Fibroblast of skin of left biceps (primary cell): ENCODE results near the gene CLEC18B.
"Not testable (repeated sequence)": the region's sequence is repeated elsewhere in the genome, so short reads cannot be mapped to it uniquely, and the experiment has no call there.

Experiments
- DNase-seq, 2 experiments: peaks; one replicate each; pipeline ENCODE4 v3.0.0-alpha.2; 2013; ENCODE audit warnings: low read depth in 2 of 2

CLEC18B gene

DNA sequence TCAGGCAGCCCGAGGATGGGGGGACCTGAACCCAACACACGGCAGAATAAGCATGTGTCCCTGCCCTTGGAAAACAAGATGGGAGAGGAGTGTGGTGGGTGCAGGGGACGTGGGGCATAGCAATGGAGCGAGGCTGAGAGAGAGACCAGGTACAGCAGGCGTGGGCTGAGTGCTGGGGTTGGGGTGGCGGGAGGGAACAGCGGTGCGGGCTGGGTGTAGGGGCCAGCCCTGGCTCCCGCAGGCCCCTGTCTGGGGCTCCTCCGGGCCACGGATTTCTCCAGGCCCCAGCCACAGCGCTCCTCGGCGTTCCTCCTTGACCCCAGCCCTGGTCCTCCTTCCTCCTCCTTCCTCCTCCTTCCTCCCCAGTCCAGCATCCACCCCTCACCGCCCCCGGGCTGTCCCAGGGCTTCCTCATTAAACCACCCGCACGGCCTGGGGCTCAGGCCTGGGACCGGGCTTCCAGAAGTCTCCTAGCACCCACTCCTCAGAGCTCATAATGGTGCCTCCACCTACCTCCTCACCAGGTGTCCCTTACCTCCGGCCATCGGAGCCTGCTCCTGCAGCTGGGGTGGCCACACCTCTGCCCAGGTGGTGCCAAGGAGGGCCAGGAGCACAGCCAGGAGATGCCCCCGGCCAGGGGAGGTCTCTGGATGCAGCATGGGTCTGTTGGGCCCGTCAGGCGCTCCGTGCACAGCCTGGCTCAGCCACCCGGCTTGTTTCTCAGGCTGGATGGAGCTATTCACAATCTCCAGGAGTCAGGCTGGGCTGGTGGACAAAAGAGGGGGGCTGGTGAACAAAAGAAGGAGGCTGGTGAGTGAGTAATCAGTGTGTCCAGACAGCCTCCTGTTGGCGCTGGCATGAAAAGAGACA, at the start of gene CLEC18B:
Gene CLEC18B (minus strand): TSS at position 867 of the 870 bp plus-strand sequence. CDS start 208 bp downstream, at position 659.
- DNase-seq = not testable (repeated sequence)

DNA sequence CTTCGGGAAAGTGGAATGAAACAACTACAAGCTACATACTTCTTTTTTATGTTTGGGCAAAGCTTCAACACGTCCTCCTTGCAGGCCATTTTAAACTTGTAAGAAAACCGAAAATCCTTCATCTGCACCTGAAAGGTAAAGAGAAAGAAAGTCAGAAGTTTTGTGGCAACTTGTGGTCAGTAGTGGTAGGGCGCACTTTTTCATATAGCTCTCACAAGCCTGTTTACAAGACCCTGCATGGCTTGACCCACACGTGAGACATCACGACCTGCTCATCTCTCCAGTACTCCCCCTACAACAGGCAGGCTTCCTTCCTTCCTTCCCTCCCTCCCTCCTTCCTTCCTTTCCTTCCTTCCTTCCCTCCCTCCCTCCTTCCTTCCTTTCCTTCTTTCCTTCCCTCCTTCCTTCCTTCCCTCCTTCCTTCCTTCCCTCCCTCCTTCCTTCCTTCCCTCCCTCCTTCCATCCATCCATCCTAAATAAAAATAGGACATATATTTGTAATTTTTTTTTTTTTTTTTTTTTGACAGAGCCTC, 48.7 kb upstream of the CLEC18B start:
- DNase-seq = no peak

DNA sequence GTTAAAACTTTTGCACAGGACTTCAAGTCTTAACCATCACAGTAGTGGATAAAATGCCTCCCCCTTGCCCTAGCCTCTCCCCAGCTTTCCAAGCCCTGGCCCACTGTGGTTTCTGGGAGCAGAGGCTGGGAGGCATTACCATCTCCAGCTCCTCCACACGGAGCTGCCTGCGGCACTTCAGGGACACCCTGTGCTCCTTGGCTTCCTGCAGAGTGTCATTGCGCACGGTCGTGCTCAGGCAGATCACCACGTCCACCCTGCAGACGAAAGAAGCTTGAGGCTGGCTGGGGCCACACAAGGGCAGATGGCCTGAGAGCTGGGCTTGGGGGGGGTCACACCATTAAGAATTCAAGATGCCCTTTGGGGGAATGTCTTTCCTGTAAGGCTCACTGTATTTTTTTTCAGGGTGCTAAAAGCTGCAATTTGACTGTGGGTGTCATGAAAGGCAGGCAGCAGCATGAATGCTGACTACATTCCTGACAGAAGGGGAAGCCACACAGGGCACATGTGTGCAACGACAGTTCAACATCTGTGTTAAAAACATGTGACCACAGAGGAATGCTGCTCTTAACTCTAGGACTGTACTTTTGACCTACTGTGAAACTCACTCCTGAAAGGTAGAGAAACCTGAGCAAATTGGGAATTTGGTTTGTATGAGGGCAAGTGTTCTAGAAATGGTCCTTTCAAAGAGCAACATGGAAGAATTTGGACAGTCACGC, 47.7 kb upstream of the CLEC18B start:
- no peak for DNase-seq

DNA sequence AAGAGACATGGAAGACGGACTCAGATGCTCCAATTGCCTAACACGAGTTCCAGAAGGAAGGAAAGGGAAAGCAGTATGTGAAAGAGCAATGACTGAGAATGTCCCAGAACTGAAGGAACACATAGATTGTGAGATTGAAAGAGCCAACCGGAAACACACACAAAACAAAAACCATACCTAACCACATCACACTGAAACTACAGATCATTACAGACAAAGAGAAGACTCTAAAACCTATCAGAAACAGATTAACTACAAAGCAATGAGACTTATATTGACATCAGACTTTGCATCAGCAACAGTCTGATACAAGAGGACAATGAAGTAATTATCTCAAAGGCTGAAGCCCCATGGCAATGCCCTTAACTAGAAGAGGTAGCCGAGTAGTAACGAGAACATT, 45.6 kb upstream of the CLEC18B start:
- DNase-seq = no peak

DNA sequence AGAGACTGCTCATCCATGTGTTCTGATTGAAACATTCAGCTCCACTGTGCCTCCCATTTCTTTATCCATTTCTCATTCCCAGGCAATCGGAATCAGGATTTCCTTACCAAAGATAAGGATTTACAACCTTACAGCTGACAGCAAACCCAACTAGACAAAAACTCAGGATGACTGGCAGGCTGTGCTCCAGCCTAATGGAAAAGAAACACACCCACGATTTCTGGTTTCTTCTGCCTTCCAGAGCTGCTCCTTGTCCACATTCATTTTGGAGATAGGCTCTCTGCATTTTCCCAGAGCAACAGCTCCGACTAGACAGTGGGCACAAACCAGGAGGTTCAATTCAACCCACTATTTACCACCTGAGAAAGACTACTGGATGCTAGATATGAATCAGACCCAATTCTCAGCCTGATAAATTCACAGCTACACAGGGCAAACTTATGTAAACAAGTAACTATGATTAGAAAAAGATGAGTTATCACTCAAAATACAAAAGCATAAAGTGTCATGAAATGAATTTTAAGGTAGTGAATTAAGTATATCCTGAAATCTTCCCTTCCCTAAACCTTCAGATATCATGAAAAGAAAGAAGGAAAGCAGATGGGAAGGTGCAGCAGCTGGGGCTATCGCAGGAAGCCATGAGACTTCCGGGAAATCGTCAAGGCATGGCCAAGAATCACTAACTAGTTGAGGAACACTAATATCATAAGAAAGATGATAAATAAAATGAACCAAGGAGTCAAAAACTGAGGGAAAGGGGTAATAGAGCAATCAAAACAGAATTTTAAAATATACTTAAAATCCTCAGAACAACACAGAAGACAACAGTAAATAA, 44.8 kb upstream of the CLEC18B start:
- no peak for DNase-seq

DNA sequence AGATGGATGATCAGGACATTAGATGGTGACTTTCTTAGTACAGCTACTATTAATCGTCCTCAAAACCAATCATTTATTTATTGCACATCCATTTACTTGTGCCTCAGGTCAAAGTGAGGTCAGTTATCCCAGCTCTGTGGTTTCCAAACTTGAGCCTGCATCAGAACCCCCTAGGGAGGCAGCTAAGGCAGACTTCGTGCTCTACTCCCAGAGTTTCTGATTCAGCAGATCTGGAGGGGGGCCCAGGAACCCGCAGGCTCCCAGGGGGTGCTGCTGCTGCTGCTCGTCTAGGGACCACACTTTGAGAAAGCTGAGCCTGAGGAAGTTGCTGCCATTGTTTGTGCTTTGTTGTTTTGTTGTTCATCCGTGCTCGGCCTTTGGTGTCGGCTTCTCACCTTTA, 44.0 kb upstream of the CLEC18B start:
- no peak for DNase-seq

DNA sequence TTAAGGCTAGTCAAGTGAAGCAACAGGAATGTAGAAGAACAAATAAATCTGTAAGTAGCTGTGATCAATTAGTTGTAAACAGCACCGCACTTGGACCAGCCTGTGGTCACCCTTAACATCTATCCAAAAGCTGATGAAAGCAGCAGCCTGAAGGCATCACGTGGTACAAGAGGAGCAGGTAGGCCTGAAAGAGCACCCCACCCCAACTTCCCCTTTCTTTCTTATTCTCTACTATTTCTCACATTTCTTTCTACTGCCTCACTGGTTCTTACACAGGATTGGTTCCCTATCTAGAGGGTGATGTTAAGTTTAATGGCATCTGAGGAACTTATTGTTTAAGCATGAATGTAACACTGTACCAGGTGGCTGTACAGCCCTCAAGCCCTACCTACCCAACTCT, 42.6 kb upstream of the CLEC18B start:
- no peak for DNase-seq

DNA sequence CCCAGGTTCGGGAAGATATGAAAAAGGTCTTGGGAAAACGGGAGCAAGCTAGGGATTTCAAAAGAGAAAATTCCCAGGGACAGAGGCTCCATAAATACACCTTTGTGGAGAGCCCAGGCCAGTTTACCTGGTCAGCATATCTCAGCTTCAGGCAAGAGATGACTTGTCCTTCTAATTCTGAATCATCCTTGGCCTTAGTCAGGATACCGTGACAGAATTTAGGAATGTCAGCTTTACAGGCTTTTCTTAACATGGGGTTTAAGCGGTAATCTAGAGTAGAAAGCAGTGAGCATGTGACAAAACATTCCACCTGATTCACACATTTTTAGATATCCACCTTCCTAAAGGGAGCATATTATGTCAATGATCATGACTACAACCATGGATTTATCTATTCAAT, 41.1 kb upstream of the CLEC18B start:
- no peak for DNase-seq

DNA sequence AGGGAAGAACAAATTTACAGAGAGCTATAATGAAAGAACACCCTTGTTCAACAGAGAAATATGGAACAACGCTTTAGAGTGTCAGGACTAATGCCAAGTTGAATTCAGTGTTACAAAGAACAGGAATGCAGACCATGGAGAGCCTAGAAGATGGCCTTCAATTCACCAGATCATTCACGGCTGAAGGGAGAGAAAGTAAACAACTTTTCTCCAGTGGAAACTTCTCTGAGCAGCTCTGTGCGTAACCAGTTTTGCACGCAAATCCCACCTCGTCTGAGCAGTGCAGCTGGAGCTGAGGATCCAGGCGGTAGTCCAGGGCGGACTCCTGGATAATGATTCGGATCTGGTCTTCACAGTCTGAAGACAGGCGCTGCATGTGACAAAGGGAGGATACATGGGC, 40.5 kb upstream of the CLEC18B start:
- DNase-seq = no peak

DNA sequence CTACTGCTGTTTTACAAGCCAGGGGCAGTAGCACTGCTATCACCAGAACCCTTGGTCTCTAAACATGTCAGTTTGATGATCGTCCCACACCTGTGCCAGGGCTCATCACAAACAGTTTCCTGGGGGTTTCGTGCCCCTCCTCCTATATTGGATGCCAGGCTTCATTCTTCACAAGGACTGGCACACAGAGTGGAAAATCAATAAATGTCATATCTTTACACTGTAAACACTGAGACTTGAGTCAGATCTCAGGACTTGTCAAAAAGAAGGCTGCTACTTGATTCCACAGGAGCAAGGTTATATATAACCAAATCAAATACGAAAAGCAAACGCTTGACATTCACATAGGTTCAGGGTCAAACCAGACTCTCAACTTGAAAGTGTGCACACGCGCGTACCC, 39.3 kb upstream of the CLEC18B start:
- no peak for DNase-seq

DNA sequence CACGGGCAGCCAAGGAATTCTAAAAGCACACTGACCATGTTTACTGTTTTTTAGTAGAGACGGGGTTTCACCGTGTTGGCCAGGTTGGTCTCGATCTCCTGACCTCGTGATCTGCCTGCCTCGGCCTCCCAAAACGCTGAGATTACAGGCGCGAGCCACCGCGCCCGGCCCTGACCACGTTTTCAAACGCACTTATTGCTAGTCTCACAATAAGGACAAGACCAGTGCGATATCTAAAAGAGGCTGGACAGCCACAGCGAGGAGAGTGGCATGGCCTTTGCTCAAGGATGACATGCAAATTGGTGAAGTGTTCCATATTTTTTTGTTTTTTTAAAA, 35.0 kb upstream of the CLEC18B start:
- no peak for DNase-seq

DNA sequence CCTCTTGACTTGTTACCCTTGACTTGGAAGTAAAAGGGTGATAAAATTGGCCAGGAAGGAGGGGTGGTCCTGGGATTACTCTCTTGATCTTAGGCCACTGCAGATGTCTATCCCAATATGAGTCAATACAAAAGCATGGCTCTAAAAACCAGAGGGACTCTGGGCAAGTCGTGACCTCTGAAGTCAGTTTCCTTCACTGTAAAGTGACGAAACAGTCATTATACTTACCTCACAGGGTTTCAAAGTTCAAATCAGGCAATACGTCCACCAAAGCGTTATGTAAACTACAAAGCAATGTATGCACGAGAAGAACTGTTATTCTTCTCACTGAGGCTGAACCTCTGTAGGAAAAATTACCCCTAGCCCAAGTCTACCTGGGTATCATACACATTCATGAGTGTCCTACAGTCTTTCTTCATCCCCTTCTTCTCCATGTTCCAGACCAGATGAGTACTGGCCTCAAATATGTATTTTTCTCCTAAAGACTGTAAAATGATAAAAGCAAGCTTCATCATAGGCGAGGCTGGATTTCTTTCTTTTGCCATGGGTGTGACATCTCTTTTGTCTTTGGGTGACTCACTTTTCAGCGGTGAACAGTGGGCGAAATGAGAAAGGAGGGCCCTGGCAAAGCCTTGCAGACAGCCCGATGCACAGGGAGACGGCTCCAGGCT, 34.5 kb upstream of the CLEC18B start:
- DNase-seq = no peak

DNA sequence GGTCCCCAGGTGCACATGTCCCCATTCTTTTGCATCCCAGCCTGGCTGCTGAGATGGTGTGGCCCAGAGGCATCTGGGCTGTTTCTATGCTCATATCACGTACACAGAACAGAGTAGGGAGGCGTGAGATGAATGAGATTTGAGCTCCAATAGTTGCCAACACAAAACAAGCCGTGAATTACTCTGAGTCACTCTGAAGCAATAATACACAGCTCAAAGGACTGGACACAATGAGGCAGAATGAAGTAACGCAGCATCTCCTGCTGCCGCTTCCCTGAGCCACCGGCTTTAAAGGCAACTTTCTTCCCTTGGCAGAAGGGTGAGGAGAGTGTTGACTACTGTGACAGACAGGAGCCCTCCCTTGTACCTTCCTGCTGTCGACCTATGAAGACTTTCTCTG, 33.9 kb upstream of the CLEC18B start:
- no peak for DNase-seq

DNA sequence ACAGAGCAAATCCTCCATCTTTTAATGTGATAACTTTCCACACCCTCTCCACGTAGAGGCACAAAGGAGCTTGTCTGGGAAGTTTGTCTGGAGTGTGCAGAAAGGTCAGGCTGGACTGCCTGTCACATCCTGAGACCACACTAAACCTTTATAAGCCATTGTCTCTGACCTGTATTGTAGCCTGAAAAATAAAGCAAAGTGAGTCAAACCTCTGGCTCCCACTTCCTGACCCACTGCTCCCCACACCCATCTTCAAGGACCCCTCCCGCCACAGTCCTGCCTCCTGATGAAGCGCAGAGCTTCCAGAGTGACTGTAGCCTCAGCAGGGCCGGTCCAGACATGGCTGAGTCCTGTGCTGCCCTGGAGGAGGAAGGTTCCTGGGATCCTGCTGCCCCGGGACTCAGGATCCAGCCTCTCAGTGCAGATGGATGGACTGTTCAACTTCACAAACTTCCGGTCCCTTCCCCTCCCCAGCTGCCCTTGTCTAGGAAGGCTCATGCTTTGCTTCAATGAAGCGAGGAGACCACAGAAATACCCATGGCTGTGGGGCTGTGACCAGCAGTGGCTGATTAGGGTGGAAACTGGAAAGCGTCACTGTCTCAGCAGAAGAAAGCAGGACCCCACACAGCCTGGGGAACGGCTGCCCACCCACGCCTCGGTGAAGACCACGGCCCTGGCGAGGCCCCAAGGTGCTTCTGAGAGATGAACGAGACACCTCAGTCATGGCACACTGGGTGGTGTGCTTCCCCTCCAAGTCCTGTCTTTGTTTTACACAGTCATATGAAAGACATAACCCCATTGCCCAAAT, 30.9 kb upstream of the CLEC18B start:
- DNase-seq = no peak

DNA sequence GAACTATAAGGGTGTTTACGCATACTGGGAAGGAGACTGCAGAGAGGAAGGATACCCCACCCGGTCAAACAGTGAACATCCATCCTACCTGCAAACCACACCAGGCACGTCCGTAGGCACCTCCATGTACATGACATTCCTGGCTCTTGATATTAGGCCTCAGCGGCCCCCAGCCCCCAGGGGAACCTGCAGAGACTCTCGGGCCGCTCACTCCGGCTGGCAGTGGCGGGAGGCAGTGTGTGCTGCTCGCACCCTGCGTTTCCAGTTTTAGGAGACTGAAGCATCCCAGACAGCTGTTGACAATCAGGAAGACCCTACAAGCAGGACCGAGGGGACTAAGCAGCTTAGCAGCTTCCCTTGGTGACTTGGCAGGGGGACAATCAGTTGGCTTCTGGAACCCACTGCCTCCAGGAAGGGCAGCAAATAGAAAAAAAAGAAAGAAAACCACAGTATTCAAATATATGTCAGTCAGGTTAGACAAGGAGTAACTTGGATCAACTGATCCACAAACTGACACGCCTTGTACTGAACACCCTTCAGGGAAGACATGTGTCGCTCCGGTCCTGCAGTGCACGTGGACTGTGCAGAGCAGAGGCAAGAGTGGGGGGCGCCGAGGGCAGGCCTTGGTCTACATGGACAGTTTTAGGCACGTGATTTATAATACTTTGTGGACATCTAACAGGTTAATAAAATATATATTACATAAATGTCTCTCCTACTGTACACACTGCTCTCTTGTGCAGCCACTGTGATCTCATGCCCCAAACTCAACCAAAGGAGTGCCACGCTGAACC, 29.9 kb upstream of the CLEC18B start:
- no peak for DNase-seq

DNA sequence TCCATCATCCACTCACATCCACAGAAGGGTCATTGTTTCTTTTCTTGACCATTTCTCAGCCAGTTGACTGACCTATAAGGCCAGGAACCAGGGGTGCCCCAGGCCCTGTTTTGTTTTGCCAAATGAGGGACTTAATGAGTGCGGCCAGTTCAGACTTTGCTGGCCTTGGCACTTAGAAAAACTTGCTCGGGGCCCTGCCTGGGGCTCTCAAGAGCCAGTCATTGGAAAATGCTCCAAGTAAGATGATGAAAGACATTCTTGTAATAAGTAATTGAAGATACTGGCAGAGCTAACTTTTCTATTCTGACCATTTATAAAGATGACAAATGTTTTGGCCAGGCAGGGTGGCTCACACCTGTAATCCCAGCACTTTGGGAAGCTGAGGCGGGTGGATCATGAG, 29.0 kb upstream of the CLEC18B start:
- DNase-seq = no peak

DNA sequence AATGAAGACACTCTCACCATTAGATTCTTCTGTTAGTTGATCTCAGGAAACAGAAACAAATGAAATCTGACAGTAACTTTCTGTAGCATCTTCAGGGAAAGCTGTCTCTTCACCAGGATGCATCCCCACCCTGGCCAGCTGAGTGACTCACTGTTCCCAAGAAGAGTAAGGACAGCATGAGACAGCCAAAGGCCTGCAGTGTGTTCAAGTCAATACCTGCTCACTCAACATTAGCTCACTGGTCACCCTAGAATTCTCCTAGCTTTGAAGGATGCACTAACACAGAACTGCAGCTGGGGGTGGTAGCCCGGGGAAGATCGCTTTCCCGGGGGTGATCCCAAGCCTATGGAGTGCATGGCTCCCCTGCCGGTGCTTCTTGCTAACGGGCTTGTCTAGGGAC, 28.2 kb upstream of the CLEC18B start:
- DNase-seq = no peak

DNA sequence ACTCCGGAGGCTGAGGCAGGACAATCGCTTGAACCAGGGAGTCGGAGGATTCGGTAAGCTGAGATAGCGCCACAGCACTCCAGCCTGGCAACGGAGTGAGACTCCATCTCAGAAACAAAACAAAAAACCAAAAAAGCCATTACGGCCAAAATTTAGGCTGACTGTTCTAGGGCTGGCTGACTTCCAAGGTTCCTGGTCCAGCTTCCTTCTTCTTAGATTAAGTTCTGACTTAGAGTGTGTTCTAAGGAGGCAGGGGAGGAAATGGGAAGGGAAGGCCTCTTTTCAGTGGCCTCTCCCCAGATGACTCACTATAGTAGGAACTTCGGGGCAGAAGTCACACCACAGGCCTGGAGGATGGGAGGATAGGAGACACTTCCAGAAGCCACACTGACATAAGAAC, 27.7 kb upstream of the CLEC18B start:
- DNase-seq = peak; percentile 59 to 64

DNA sequence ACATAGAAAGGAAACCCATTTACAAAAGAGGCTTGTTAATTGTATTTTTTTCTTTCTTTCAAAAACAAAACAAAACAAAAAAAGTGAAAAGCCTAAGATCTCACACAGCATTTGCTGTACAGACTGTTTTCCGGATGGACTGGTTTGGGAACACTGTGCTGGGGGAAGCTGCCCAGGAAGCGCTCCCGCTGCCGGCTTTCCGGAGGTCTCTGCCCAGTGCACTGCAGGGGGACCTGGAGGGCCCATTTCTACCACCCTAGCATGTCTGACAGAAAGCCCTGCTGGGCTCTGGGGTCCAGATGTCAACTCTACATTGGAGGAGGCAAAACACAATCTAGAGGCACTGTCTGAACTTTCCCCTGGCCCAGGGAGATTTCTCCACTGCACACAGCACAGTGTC, 26.3 kb upstream of the CLEC18B start:
- DNase-seq = no peak

DNA sequence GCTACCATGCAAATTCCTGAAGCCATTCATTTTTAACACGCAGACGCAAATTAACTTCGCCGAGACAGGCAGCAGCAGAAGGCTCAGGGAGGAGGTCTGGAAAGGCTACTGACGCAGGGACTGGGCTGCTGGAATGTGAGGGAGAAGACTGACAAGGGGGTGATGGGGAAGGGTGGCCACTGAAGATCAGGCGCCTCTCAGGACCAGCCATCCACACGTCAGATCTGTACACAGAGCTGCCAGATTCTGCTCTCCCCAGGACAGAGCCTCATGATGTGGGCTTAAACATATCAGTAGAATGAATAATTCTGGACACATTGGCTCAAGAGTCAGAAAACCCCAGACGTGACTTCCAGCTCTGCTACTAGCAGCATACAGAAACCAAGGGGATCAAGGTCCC, 25.6 kb upstream of the CLEC18B start:
- no peak for DNase-seq
